NCI-H748 treated with DMSO at 0.1 percent for 48 hours (cell line): ENCODE data around the gene PFKP.

Experiments
- DNase-seq: peaks from one replicate; lab custom pipeline; 2025; lab: John Stamatoyannopoulos, UW

The PFKP gene

GRCh38 chr10:3071405-3072198 lies 4.3 kb downstream of the PFKP start:
- DNase-seq, result no peak

DNA sequence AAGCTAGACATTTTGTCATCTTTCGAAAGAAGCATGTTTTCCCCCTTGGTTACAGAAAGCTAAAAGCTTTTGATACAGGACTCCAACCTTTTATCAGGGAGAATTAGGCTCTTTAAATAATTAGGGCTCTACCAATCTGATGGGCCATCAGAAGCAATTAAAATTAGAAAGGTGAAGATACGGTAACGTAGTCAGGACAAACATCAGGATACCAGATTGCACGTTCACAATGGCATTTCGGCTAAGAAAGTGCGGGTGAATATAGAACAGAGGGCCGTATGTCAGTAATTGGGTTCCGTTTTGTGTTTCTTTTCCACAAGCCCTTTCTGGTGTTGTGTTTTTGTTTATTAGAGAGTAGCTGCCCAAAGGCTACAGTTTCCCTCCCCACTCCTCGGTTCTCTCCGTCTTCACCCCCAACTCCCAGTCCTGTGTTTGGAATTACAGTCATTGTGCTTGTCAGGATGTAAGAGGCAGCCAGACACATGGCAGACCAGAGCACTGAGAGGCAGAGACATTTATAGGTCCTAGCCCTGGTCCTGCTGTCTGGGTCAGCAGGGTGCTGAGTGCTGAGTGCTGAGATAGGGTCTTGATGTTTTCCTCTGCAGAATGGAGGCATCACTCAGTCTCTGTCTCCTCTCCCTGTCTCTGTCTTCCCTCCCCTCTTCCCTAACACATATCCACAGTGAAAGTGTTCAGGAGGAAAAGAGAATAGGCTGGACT lies 5.5 kb downstream of the PFKP start:
- no peak for DNase-seq

DNA sequence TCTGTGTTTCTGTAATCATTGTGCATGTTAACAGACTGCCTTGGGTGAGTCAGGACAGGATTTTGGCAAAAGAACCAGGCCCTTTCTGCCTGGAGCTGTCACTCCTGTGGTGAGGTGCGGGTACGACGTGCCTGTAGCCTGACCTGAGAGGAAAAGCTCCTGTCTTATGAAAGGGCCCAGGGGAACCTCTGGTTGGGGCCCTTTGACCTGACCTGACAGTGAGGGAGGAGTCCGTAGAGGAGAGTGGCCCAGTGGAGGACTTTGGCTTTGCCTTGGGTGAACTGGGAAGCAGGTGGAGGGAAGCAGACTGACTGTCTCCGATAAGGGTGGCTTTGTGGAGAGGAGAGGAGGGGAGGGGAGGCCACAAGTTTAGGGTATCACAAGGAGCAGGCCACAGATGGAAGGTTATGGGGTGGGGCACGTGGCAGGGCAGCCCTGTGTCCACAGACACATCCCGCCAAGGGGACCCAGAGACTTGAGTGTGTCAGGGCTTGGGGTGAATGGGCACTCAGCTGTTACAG lies 6.9 kb downstream of the PFKP start:
- no peak for DNase-seq

DNA sequence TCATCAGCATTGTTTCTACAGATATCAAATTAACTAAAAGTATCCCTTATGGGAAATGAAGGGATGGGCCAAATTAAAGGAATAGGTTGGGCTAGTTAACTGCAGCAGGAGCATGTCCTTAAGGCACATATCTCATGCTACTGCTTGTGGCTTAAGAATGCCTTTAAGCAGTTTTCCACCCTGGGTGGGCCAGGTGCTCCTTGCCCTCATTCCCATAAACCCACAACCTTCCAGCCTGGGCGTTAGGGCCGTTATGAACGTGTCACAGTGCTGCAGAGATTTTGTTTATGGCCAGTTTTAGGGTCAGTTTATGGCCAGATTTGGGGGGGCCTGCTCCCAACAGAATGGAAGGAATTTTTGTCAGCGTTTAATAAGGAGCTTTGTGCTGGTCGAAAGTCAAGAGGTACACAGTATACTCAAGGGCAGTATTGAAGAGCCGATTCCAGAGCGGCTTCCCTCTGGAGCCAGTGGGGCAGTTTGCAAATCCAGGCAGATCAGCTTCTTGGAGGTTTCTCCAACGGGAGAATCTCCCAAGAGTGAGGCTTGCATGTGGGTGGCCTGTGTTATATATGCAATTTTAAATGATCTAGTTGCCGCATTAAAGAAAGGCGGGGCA lies 7.7 kb downstream of the PFKP start:
- no peak for DNase-seq

DNA sequence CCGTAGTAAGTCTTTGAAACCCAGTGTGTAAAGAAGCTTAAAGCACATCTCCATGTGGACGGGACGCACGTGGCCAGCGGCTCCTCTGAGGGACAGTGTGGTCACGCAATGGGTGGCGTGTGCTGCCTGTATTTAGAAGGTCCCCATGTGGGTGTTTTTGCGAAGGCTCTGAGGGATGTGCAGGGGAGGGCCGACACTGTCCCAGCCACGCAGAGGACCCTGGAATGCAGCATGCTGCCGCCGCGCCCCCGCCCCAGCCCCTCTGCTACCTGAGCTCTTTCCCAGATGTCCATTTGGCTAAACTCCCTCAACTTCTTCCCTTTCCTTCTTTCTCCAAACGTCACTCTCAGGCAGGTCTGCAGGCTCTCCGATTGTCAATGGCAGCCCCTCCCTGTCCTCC lies 8.8 kb downstream of the PFKP start:
- no peak for DNase-seq

- DNase-seq, result no peak
These were observed 10.2 kb downstream of the PFKP start for GRCh38 chr10:3077509-3077908.

- peak; percentile 72 for DNase-seq
These were observed 10.7 kb downstream of the PFKP start for GRCh38 chr10:3077940-3078630.

- no peak for DNase-seq
These were observed 14.1 kb downstream of the PFKP start for GRCh38 chr10:3081383-3081981.

DNA sequence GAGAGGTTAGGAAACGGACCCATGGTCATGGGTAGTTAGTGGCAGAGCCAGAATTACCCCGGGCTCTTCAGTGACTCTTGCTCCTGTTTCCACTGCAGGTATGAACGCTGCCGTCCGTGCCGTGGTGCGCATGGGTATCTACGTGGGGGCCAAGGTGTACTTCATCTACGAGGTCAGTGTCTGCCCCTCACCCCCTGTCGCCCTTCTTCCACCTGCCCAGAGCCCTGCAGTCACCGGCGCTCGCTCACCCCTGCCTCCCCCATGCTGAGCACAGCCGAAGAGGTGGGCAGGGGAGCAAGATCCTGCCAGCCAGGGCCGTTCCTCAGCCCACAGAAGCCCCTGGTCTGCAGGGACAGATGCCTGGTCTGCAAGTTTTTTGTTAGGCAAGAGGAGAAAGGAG lies 14.9 kb downstream of the PFKP start:
- no peak for DNase-seq

- no peak for DNase-seq
These were observed 18.6 kb downstream of the PFKP start for GRCh38 chr10:3085785-3086567.

- no peak for DNase-seq
These were observed 23.0 kb downstream of the PFKP start for GRCh38 chr10:3090388-3090787.

DNA sequence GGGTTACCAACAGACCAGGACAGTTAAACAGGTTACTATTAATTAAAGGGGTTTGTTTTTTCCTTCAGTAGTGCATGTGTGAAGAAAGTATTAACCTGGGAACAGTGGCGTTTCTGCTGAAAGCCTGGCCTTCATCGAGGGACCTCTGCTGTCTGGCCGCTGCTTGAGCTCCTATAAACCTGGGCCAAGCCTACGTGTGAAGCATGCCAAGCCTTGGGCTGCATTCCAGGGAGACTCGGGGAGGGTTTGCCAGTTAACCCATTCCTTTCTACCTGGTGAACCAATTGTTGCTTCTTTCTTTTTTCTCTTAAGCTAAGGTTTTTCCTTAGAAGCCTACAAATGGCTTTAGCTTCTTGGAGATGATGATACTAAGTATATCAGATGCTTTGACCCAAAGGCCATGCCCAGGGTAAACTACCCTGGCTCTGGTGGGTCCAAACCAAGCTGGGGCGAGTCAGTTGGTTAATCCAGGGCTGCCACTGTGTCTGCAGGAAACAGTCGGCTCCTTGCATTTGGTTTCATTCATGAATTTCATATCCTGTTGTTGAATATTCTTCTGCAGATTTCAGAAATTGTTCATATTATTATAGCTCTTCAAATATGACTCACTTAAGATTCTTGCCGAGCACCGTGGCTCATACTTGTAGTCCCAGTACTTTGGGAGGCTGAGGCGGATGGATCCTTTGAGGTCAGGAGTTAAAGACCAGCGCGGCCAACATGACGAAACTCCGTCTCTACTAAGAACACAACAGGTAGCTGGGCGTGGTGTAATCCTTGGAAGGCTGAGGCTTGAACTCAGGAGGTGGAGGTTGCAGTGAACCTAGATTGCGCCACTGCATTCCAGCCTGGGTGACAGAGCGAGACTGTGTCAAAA lies 23.8 kb downstream of the PFKP start:
- DNase-seq, result no peak

DNA sequence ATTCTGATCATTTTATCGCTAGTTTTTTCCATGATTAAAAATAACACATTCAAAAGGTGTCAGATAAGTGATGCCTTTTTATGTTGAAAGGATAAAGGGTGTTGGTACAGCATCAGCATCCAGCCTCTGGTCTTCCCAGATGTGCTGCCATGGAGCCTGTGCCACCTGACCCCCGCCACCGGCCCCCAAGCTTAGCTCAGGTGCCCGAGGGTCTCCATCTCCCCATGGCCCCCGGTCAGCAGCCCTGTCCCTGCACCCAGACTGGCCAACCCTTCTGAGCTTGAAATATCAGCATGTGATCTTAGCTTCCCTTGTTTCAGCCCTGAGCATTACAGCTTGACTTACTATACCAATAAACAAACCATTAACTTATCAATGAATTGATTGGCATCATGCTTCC lies 24.6 kb downstream of the PFKP start:
- no peak for DNase-seq

GRCh38 chr10:3093996-3094395 lies 26.6 kb downstream of the PFKP start:
- DNase-seq, result no peak

GRCh38 chr10:3094609-3095036 lies 27.3 kb downstream of the PFKP start:
- DNase-seq, result no peak

GRCh38 chr10:3095373-3096139 lies 28.2 kb downstream of the PFKP start:
- no peak for DNase-seq

GRCh38 chr10:3096149-3096548 lies 28.8 kb downstream of the PFKP start:
- no peak for DNase-seq

DNA sequence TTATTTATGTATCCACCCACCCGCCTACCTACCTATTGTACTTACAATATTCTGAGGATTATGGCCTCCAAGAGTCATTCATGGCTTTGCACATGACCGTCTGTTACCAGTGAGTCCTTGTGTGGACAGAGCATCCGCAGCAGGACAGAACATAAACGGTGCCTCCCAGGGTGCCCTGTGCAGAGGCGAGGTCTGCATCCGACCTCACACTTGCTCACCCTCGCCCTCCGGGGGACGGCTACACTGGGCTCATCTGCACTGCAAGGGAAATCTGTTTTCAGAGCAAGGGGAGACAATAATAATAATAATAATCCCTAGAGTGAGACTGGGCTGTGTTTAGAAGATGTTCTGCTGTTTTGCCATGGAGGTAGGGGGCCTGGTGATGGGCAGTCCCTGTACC lies 29.8 kb downstream of the PFKP start:
- no peak for DNase-seq

- no peak for DNase-seq
These were observed 31.3 kb downstream of the PFKP start for GRCh38 chr10:3098689-3099088.
